Ovary (tissue), 3 donors: ENCODE measurements around the gene KRT3.

Experiments used
- CTCF ChIP-seq, 3 donors: fragments of 450-650 bp in 2 of 3; fragments of 200-600 bp in 1 of 3; IDR thresholded peaks; one replicate each; pipeline versions ENCODE4 v1.5.1 to v1.8.0; 2016 to 2022; ENCODE audit warnings: antibody characterized with exemption in 3 of 3, mild to moderate bottlenecking in 1 of 3
- POLR2A ChIP-seq: fragments of 450-650 bp; IDR thresholded peaks from one replicate; pipeline ENCODE4 v1.6.1; 2017; ENCODE audit warnings: antibody characterized with exemption, mild to moderate bottlenecking, moderate library complexity
- donor health status: DM: no; HTN: no; CAD: no.

DNA sequence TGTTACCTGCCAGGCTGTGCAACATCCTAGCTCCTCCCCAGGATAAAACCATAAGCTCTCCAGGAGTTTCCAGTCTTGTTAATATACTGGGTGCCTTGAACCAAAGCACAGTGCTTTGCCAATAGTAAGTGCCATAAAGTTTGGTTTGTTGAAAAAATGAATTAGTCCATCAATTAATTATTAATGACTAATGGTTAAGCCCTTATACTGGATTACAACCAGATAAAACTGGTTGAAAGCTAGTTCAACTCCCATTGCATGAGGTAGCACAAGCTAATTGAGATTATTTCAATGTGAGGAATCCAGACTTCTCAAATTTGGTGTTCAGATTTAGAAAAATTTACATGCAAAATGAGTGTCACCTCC, 1.6 kb upstream of the KRT3 start:
- TF ChIP-seq CTCF (IDR thresholded peaks at IDR 0.05) (no peak), POLR2A (no peak)
